ENCODE measurements around the gene RFX3. TPM values are rescaled to one million over a fixed set of nuclear protein-coding genes. Genes with fewer than 3 reads are reported as not detected.

Gene RFX3
- total and polyA plus RNA-seq, 2 of the 13 experiments (the other 11 are each of a cell fraction or from before 2014, with no cell fraction given): 2.7 to 5.3 TPM

DNA sequence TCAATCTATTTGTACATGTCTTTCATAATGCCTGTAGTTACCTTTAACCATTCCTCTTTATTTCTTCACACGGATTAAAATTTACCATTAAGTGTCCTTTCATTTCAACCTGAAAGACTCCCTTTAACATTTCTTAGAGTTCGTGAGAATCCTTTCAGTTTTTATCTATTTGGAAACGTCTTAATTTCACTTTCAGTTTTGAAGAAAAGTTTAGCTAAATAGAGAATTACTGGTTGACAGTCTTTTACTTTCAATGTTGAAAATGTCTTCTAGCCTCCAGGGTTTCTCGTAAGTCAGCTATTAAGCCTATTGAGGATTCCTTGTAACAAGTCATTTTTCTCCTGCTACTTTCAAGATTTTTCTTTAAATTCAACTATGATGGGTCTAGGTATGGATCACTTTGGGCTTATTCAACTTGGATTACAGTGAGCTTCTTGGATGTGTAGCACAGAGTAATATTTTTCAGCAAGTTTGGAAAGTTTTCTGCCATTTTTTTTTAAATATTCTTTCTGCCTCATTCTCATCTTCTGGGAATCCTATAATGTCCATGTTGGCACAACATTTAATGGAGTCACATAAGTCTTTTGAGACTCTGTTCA is 48.5 kb downstream of the RFX3 start:
- WGBS (ENCODE audit: low lambda C conversion rate): 94% methylated on average over 4 of the region's 4 CpGs
- no peak overlapping the region for H3K9ac ChIP-seq (ENCODE audit: insufficient read depth, low read depth, low read length)
- no peak overlapping the region for H3K4me2 ChIP-seq (ENCODE audit: low read depth, low read length)
- H2AFZ ChIP-seq (ENCODE audit: low read length): no peak overlapping the region
- in situ Hi-C loops (cut with HindIII; ENCODE audit: extremely low pct_ligation_motif_present, low pct_unique_long_range_greater_than_20kb) (loop anchor here (5.0 kb wide), 1 partner anchor 35 kb away; no protein-coding TSS in a partner anchor), intact Hi-C loops (cut with micrococcal nuclease; ENCODE audit: unreplicated experiment) (no loop called here)
- no peak for ATAC-seq
- H3K36me3 ChIP-seq (replicated peaks in 1 of 2; ENCODE audit: control insufficient read depth in 1 of 2, insufficient read depth in 2 of 2, low read length in 2 of 2): no peaks in the 10 kb centered on the region
- H3K27ac ChIP-seq (ENCODE audit: extremely low read length, insufficient read depth, low read length): no peak overlapping the region
- no TSS peak for BruUV-seq (replicated peaks)
- DNase-seq (ENCODE audit: low spot score): no peak
- TF ChIP-seq TSC22D2 (CRISPR knock-in tag; IDR thresholded peaks at IDR 0.05; ENCODE audit: borderline replicate concordance) (no peak), ATAD3A (CRISPR knock-in tag; IDR thresholded peaks at IDR 0.05) (no peak), ZNF788 (CRISPR knock-in tag; IDR thresholded peaks at IDR 0.05; ENCODE audit: borderline replicate concordance) (no peak), ZFP1 (CRISPR knock-in tag; IDR thresholded peaks at IDR 0.05) (no peak), HCFC1 (IDR thresholded peaks at IDR 0.05; ENCODE audit: low read depth, low read length) (no peak), MTA3 (CRISPR knock-in tag; IDR thresholded peaks at IDR 0.05) (no peak), ZNF160 (CRISPR knock-in tag; IDR thresholded peaks at IDR 0.05) (no peak), ZBTB14 (CRISPR knock-in tag; IDR thresholded peaks at IDR 0.05) (no peak), HNF4A (CRISPR knock-in tag; IDR thresholded peaks at IDR 0.05) (no peak), FOXA3 (CRISPR knock-in tag; IDR thresholded peaks at IDR 0.05) (no peak), ZNF326 (CRISPR knock-in tag; IDR thresholded peaks at IDR 0.05; ENCODE audit: borderline replicate concordance) (no peak), PTBP1 (IDR thresholded peaks at IDR 0.05; ENCODE audit: low read depth, low read length, poor library complexity, severe bottlenecking) (no peak)
- TF ChIP-seq, protein P1, sequence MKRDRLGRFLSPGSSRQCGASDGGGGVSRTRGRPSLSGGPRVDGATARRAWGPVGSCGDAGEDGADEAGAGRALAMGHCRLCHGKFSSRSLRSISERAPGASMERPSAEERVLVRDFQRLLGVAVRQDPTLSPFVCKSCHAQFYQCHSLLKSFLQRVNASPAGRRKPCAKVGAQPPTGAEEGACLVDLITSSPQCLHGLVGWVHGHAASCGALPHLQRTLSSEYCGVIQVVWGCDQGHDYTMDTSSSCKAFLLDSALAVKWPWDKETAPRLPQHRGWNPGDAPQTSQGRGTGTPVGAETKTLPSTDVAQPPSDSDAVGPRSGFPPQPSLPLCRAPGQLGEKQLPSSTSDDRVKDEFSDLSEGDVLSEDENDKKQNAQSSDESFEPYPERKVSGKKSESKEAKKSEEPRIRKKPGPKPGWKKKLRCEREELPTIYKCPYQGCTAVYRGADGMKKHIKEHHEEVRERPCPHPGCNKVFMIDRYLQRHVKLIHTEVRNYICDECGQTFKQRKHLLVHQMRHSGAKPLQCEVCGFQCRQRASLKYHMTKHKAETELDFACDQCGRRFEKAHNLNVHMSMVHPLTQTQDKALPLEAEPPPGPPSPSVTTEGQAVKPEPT (CRISPR knock-in tag; IDR thresholded peaks at IDR 0.05; ENCODE audit: low read depth): no peak
- TF ChIP-seq, protein P2, sequence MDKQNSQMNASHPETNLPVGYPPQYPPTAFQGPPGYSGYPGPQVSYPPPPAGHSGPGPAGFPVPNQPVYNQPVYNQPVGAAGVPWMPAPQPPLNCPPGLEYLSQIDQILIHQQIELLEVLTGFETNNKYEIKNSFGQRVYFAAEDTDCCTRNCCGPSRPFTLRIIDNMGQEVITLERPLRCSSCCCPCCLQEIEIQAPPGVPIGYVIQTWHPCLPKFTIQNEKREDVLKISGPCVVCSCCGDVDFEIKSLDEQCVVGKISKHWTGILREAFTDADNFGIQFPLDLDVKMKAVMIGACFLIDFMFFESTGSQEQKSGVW (CRISPR knock-in tag; IDR thresholded peaks at IDR 0.05; ENCODE audit: borderline replicate concordance): no peak
- TF ChIP-seq, protein P3, sequence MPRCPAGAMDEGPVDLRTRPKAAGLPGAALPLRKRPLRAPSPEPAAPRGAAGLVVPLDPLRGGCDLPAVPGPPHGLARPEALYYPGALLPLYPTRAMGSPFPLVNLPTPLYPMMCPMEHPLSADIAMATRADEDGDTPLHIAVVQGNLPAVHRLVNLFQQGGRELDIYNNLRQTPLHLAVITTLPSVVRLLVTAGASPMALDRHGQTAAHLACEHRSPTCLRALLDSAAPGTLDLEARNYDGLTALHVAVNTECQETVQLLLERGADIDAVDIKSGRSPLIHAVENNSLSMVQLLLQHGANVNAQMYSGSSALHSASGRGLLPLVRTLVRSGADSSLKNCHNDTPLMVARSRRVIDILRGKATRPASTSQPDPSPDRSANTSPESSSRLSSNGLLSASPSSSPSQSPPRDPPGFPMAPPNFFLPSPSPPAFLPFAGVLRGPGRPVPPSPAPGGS (CRISPR knock-in tag; IDR thresholded peaks at IDR 0.05): no peak
- TF ChIP-seq, protein P4, sequence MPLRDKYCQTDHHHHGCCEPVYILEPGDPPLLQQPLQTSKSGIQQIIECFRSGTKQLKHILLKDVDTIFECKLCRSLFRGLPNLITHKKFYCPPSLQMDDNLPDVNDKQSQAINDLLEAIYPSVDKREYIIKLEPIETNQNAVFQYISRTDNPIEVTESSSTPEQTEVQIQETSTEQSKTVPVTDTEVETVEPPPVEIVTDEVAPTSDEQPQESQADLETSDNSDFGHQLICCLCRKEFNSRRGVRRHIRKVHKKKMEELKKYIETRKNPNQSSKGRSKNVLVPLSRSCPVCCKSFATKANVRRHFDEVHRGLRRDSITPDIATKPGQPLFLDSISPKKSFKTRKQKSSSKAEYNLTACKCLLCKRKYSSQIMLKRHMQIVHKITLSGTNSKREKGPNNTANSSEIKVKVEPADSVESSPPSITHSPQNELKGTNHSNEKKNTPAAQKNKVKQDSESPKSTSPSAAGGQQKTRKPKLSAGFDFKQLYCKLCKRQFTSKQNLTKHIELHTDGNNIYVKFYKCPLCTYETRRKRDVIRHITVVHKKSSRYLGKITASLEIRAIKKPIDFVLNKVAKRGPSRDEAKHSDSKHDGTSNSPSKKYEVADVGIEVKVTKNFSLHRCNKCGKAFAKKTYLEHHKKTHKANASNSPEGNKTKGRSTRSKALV (CRISPR knock-in tag; IDR thresholded peaks at IDR 0.05): no peak
- H3K79me2 ChIP-seq (ENCODE audit: insufficient read depth, low read length): no peaks in the 10 kb centered on the region
- ChIA-PET POLR2A (interaction anchor here (2.0 kb wide), 1 partner anchor 49 kb away, joined by 11 read pairs; the partner anchor contains the start of gene RFX3), CTCF (ENCODE audit: low intra/inter-chr PET ratio, low total read pairs) (no interaction called here)
- no peaks in the 10 kb centered on the region for H3K27me3 ChIP-seq (ENCODE audit: control insufficient read depth in 1 of 2, insufficient read depth in 2 of 2, low read length in 2 of 2)
- peaks cover 17% of the 10 kb centered on the region for H3K4me1 ChIP-seq (ENCODE audit: insufficient read depth, low read length)
- H3K9me3 ChIP-seq (ENCODE audit: low read length): no peaks in the 10 kb centered on the region
- H3K4me3 ChIP-seq (replicated peaks in 1 of 3; ENCODE audit: insufficient read depth in 1 of 3, low read depth in 2 of 3, low read length in 3 of 3): no peak overlapping the region
- no peaks in the 10 kb centered on the region for H4K20me1 ChIP-seq (ENCODE audit: insufficient read depth, low read length)
- no peak for FAIRE-seq

Measured in HepG2 (cell line).